Measurements from ENCODE around the gene C17orf100.

C17orf100 gene

DNA sequence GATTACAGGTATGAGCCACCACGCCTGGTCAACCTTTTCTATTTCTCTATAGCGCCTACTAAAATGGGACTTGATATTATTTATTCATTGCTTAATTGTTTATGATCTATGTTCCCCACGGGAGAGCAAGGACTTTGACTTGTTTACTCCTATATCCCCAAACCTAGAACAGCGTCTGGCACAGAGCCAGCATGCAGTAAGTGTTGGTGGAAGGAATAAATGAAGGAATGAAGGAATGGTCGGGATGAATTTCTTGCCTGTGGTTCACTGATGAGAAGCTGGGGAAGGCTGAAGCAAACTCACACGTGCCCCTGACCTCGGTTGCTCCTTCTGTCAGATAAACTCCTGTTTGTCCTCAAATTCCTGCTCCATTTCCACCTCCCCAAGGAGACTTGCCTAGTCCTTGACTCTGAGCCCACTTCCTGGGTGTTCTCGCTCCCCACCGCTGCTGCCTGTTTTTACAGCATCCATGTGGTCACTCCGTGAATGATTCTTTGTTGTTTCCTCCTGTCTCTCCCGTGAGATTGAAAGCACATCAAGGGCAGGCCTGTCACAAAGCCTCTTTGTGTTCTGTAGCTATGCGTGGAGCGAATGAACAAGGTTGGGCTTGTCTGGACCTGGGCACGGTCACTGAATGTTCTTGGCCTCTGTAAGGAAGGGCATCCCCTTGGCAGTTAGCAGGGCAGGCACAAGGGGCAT lies 17.3 kb downstream of the C17orf100 start:
- H3K27me3 ChIP-seq (ENCODE audit: control insufficient read depth in 1 of 2, insufficient read depth in 1 of 2, low read length in 2 of 2), result peaks cover 16 to 41% of the 10 kb centered on the region in 2 experiments
- H3K4me3 ChIP-seq (ENCODE audit: insufficient read depth in 1 of 2, low read depth in 1 of 2, low read length in 2 of 2), result no peak overlapping the region
- H2BK15ac ChIP-seq (ENCODE audit: low read depth, poor library complexity, severe bottlenecking), result no peak overlapping the region
- H3K23ac ChIP-seq (ENCODE audit: low read length in 2 of 2), result no peak overlapping the region
- H2BK5ac ChIP-seq (ENCODE audit: low read depth, low read length, poor library complexity, severe bottlenecking), result no peak overlapping the region
- H3K9me3 ChIP-seq (ENCODE audit: control insufficient read depth, low read length), result no peaks in the 10 kb centered on the region
- H2AFZ ChIP-seq (ENCODE audit: low read depth, low read length), result no peak overlapping the region
- no peak overlapping the region for H2AK5ac ChIP-seq (ENCODE audit: low read length, severe bottlenecking)
- no peaks in the 10 kb centered on the region for H3K36me3 ChIP-seq (ENCODE audit: control insufficient read depth in 1 of 2, insufficient read depth in 2 of 2, low read depth in 1 of 2, low read length in 2 of 2)
- H4K8ac ChIP-seq (ENCODE audit: low read length), result no peak overlapping the region
- 81% methylated on average over 13 of the region's 14 CpGs for WGBS
- H3K9ac ChIP-seq (ENCODE audit: low read length), result no peak overlapping the region
- H3K14ac ChIP-seq (ENCODE audit: low read length in 2 of 2), result no peak overlapping the region
- DNase-seq, result no peak
- H3K27ac ChIP-seq (ENCODE audit: low read length, poor library complexity, severe bottlenecking), result no peak overlapping the region
- H3K4ac ChIP-seq (ENCODE audit: low read depth in 1 of 2, low read length in 2 of 2), result no peak overlapping the region
- no peak overlapping the region for H2BK120ac ChIP-seq (ENCODE audit: low read depth, low read length)
- H3K4me1 ChIP-seq (ENCODE audit: control insufficient read depth, insufficient read depth, low read depth, low read length), result peaks cover 3% of the 10 kb centered on the region
- no peak overlapping the region for H3K18ac ChIP-seq (ENCODE audit: low read depth in 1 of 2, low read length in 2 of 2)
- no peak overlapping the region for H4K91ac ChIP-seq (ENCODE audit: low read length)
- H3K79me1 ChIP-seq (replicated peaks; ENCODE audit: low read length, poor library complexity, severe bottlenecking), result no peaks in the 10 kb centered on the region
- no peak overlapping the region for H3K4me2 ChIP-seq (ENCODE audit: low read length, poor library complexity, severe bottlenecking)
- H2BK12ac ChIP-seq (ENCODE audit: low read length in 2 of 2), result no peak overlapping the region

DNA sequence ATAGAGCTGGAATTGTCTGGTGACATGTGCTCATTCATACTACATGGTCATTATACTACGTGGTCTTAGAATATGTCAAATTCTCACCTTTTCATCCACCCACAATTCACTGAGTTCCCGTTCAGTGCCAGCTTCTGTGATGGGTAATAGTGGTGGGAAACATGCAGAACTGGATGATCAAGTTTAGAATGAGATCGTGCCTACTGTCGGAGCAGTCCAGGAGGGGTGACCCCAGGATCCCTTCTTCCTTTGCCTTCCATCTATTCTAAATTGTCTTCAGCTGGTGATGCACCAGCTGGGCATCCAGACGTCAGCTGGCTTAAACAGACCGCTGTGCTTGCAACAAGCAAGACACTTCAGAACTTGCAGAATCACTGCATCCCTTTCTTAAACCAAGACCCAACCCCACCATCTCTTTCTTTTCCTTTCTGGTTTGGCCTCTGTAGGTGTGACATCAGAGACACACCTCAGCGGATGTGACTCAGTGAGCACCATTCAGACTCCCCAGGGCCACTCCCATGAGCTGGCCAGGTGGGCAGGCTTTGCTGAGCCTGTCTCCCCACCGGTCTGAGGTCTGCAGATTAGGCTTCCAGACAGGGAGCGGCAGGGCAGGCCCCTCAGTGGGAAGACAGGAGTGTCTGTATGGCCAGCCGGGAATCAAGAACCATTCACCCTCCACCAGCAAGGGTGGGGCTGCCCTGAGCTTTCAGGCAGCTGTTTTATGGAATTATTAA lies 18.1 kb downstream of the C17orf100 start:
- 57% methylated on average over 8 of the region's 10 CpGs for WGBS
- no peak overlapping the region for H4K8ac ChIP-seq (ENCODE audit: low read length)
- no peak overlapping the region for H2BK15ac ChIP-seq (ENCODE audit: low read depth, poor library complexity, severe bottlenecking)
- no peak overlapping the region for H3K14ac ChIP-seq (ENCODE audit: low read length in 2 of 2)
- no peak overlapping the region for H2BK5ac ChIP-seq (ENCODE audit: low read depth, low read length, poor library complexity, severe bottlenecking)
- no peak overlapping the region for H3K27ac ChIP-seq (ENCODE audit: low read length, poor library complexity, severe bottlenecking)
- no peak overlapping the region for H2BK12ac ChIP-seq (ENCODE audit: low read length in 2 of 2)
- DNase-seq, result no peak
- no peak overlapping the region for H2AFZ ChIP-seq (ENCODE audit: low read depth, low read length)
- H3K36me3 ChIP-seq (ENCODE audit: control insufficient read depth in 1 of 2, insufficient read depth in 2 of 2, low read depth in 1 of 2, low read length in 2 of 2), result no peaks in the 10 kb centered on the region
- H3K23ac ChIP-seq (ENCODE audit: low read length in 2 of 2), result no peak overlapping the region
- H3K27me3 ChIP-seq (ENCODE audit: control insufficient read depth in 1 of 2, insufficient read depth in 1 of 2, low read length in 2 of 2), result peaks cover 16 to 45% of the 10 kb centered on the region in 2 experiments
- no peak overlapping the region for H4K91ac ChIP-seq (ENCODE audit: low read length)
- no peak overlapping the region for H3K4me2 ChIP-seq (ENCODE audit: low read length, poor library complexity, severe bottlenecking)
- H3K79me1 ChIP-seq (replicated peaks; ENCODE audit: low read length, poor library complexity, severe bottlenecking), result no peaks in the 10 kb centered on the region
- H3K4me3 ChIP-seq (ENCODE audit: insufficient read depth in 1 of 2, low read depth in 1 of 2, low read length in 2 of 2), result no peak overlapping the region
- H3K4me1 ChIP-seq (ENCODE audit: control insufficient read depth, insufficient read depth, low read depth, low read length), result peaks cover 3% of the 10 kb centered on the region
- H2BK120ac ChIP-seq (ENCODE audit: low read depth, low read length), result no peak overlapping the region
- H3K9me3 ChIP-seq (ENCODE audit: control insufficient read depth, low read length), result no peaks in the 10 kb centered on the region
- no peak overlapping the region for H3K4ac ChIP-seq (ENCODE audit: low read depth in 1 of 2, low read length in 2 of 2)
- H3K9ac ChIP-seq (ENCODE audit: low read length), result no peak overlapping the region
- no peak overlapping the region for H3K18ac ChIP-seq (ENCODE audit: low read depth in 1 of 2, low read length in 2 of 2)
- no peak overlapping the region for H2AK5ac ChIP-seq (ENCODE audit: low read length, severe bottlenecking)

DNA sequence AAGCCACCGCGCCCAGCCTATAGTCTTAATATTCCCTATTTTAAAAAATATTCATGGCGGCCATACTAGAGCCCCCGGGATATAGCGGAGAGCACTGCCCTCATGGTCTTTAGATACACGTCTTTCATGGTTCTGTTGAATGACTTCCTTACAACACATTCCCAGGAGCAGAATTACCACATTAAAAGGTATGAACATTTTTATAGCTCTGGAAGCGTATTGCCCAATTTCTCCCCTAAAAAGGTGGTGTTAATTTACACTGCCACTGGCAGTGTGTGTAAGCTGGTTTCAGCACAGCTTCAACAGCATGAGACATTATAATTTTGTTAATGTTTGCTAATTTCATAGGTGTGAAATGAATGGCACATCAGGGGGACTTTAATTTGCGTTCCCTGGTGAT lies 19.0 kb downstream of the C17orf100 start:
- DNase-seq, result no peak
- Histone ChIP-seq H3K9ac (ENCODE audit: low read length) (no peak overlapping the region), H2BK12ac (ENCODE audit: low read length in 2 of 2) (no peak overlapping the region), H4K8ac (ENCODE audit: low read length) (no peak overlapping the region), H3K36me3 (ENCODE audit: control insufficient read depth in 1 of 2, insufficient read depth in 2 of 2, low read depth in 1 of 2, low read length in 2 of 2) (no peaks in the 10 kb centered on the region), H3K4me2 (ENCODE audit: low read length, poor library complexity, severe bottlenecking) (no peak overlapping the region), H3K23ac (ENCODE audit: low read length in 2 of 2) (no peak overlapping the region), H2BK120ac (ENCODE audit: low read depth, low read length) (no peak overlapping the region), H2AK5ac (ENCODE audit: low read length, severe bottlenecking) (no peak overlapping the region), H3K4ac (ENCODE audit: low read depth in 1 of 2, low read length in 2 of 2) (no peak overlapping the region), H3K4me1 (ENCODE audit: control insufficient read depth, insufficient read depth, low read depth, low read length) (peaks cover 3% of the 10 kb centered on the region), H3K4me3 (ENCODE audit: insufficient read depth in 1 of 2, low read depth in 1 of 2, low read length in 2 of 2) (no peak overlapping the region), H2AFZ (ENCODE audit: low read depth, low read length) (no peak overlapping the region), H3K27ac (ENCODE audit: low read length, poor library complexity, severe bottlenecking) (no peak overlapping the region), H3K9me3 (ENCODE audit: control insufficient read depth, low read length) (no peaks in the 10 kb centered on the region), H4K91ac (ENCODE audit: low read length) (no peak overlapping the region), H3K27me3 (ENCODE audit: control insufficient read depth in 1 of 2, insufficient read depth in 1 of 2, low read length in 2 of 2) (peaks cover 16 to 44% of the 10 kb centered on the region in 2 experiments), H2BK15ac (ENCODE audit: low read depth, poor library complexity, severe bottlenecking) (no peak overlapping the region), H3K79me1 (replicated peaks; ENCODE audit: low read length, poor library complexity, severe bottlenecking) (no peaks in the 10 kb centered on the region), H3K14ac (ENCODE audit: low read length in 2 of 2) (no peak overlapping the region), H3K18ac (ENCODE audit: low read depth in 1 of 2, low read length in 2 of 2) (no peak overlapping the region), H2BK5ac (ENCODE audit: low read depth, low read length, poor library complexity, severe bottlenecking) (no peak overlapping the region)
- 94% methylated on average over 8 of the region's 8 CpGs for WGBS

DNA sequence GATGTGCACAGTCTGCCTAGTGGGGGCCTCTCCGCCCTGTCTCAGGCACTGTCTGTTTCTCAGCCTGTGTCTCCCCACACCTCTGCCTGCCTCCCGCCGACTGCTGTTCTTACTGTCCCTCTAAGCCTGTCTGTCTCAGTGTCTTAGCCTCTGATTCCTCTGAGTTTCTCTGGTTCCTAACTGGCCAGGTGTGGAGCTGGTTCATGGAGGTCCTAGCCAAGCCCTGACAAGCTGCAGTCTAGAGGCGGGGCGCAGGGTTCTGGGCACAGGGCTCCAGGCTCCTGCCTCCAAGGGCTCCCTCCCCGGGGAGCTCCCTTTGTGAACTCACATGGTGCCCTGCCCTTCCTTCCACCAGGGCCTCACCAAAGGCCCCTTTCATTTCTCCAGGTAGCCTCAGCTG lies 19.4 kb downstream of the C17orf100 start:
- Histone ChIP-seq H3K9ac (ENCODE audit: low read length) (no peak overlapping the region), H3K9me3 (ENCODE audit: control insufficient read depth, low read length) (no peaks in the 10 kb centered on the region), H2AFZ (ENCODE audit: low read depth, low read length) (no peak overlapping the region), H3K27me3 (ENCODE audit: control insufficient read depth in 1 of 2, insufficient read depth in 1 of 2, low read length in 2 of 2) (peaks cover 16 to 48% of the 10 kb centered on the region in 2 experiments), H4K91ac (ENCODE audit: low read length) (no peak overlapping the region), H2AK5ac (ENCODE audit: low read length, severe bottlenecking) (no peak overlapping the region), H2BK15ac (ENCODE audit: low read depth, poor library complexity, severe bottlenecking) (no peak overlapping the region), H4K8ac (ENCODE audit: low read length) (no peak overlapping the region), H3K14ac (ENCODE audit: low read length in 2 of 2) (no peak overlapping the region), H3K4ac (ENCODE audit: low read depth in 1 of 2, low read length in 2 of 2) (no peak overlapping the region), H3K27ac (ENCODE audit: low read length, poor library complexity, severe bottlenecking) (no peak overlapping the region), H2BK12ac (ENCODE audit: low read length in 2 of 2) (no peak overlapping the region), H3K4me1 (ENCODE audit: control insufficient read depth, insufficient read depth, low read depth, low read length) (peaks cover 3% of the 10 kb centered on the region), H2BK5ac (ENCODE audit: low read depth, low read length, poor library complexity, severe bottlenecking) (no peak overlapping the region), H3K18ac (ENCODE audit: low read depth in 1 of 2, low read length in 2 of 2) (no peak overlapping the region), H3K4me2 (ENCODE audit: low read length, poor library complexity, severe bottlenecking) (no peak overlapping the region), H3K4me3 (ENCODE audit: insufficient read depth in 1 of 2, low read depth in 1 of 2, low read length in 2 of 2) (no peak overlapping the region), H2BK120ac (ENCODE audit: low read depth, low read length) (no peak overlapping the region), H3K79me1 (replicated peaks; ENCODE audit: low read length, poor library complexity, severe bottlenecking) (no peaks in the 10 kb centered on the region), H3K36me3 (ENCODE audit: control insufficient read depth in 1 of 2, insufficient read depth in 2 of 2, low read depth in 1 of 2, low read length in 2 of 2) (no peaks in the 10 kb centered on the region), H3K23ac (ENCODE audit: low read length in 2 of 2) (no peak overlapping the region)
- WGBS, result 86% methylated on average over 6 of the region's 6 CpGs
- DNase-seq, result no peak
